GM10266 (cell line): ENCODE data around the gene PTPN4.

Experiments used
- DNase-seq: peaks from one replicate; pipeline ENCODE4 v3.0.0; 2012; ENCODE audit errors: extremely low spot score
- CTCF ChIP-seq: IDR thresholded peaks from 2 replicates; pipeline ENCODE4 v1.5.1; 2012; ENCODE audit warnings: mild to moderate bottlenecking, low read depth; ENCODE audit not compliant: control insufficient read depth, insufficient read depth; ENCODE audit errors: missing control alignments

Gene PTPN4

GRCh38 chr2:119819846-119820245 is 60.1 kb downstream of the PTPN4 start:
- TF ChIP-seq CTCF, result no peak
- no peak for DNase-seq

GRCh38 chr2:119820275-119820674 is 60.6 kb downstream of the PTPN4 start:
- no peak for TF ChIP-seq CTCF
- DNase-seq, result no peak

GRCh38 chr2:119821266-119821665 is 61.5 kb downstream of the PTPN4 start:
- DNase-seq, result no peak
- no peak for TF ChIP-seq CTCF

- TF ChIP-seq CTCF, result peak; percentile 48
These were observed 64.1 kb downstream of the PTPN4 start for GRCh38 chr2:119823734-119824334.

GRCh38 chr2:119826370-119826961 is 66.7 kb downstream of the PTPN4 start:
- TF ChIP-seq CTCF, result peak; percentile 46
- no peak for DNase-seq

More at GRCh38 chr2:119823734-119824334, 64.1 kb downstream of the PTPN4 start:
- no peak for DNase-seq

GRCh38 chr2:119827866-119828507 is 68.3 kb downstream of the PTPN4 start:
- DNase-seq, result no peak
- no peak for TF ChIP-seq CTCF

GRCh38 chr2:119836455-119837142 is 76.9 kb downstream of the PTPN4 start:
- TF ChIP-seq CTCF, result no peak
- DNase-seq, result no peak
